Measurements from ENCODE around the gene PRDM4.

Gene PRDM4

GRCh38 chr12:107685360-107686248, 75.3 kb downstream of the PRDM4 start, which contains the start of gene PWP1:
PWP1 (plus strand) TSS chr12:107685799; CDS start chr12:107685900, 101 bp downstream.
- H3K27ac Mint-ChIP-seq = peak within 1 kb of the TSS; percentile 99
- H3K27me3 Mint-ChIP-seq = peaks cover 2% of the 10 kb centered on the region
- peaks cover 40% of the 10 kb centered on the region for H3K36me3 Mint-ChIP-seq (ENCODE audit: low read depth)
- H3K9me3 Mint-ChIP-seq = no peaks in the 10 kb centered on the region
- peak within 1 kb of the TSS; percentile 99 for H3K4me3 Mint-ChIP-seq
- peaks cover 25% of the 10 kb centered on the region for H3K4me1 Mint-ChIP-seq (ENCODE audit: low read depth)

- Mint-ChIP-seq H3K9me3 (no peaks in the 10 kb centered on the region), H3K27ac (peak overlapping the region; percentile 99), H3K27me3 (peaks cover 3% of the 10 kb centered on the region), H3K4me1 (ENCODE audit: low read depth) (peaks cover 25% of the 10 kb centered on the region), H3K4me3 (peak overlapping the region; percentile 99), H3K36me3 (ENCODE audit: low read depth) (peaks cover 37% of the 10 kb centered on the region)
These were observed 76.0 kb downstream of the PRDM4 start for GRCh38 chr12:107684990-107685359.

- H3K4me1 Mint-ChIP-seq (ENCODE audit: low read depth) = peaks cover 25% of the 10 kb centered on the region
- peaks cover 3% of the 10 kb centered on the region for H3K27me3 Mint-ChIP-seq
- H3K36me3 Mint-ChIP-seq (ENCODE audit: low read depth) = peaks cover 30% of the 10 kb centered on the region
- peak overlapping the region; percentile 99 for H3K27ac Mint-ChIP-seq
- peak overlapping the region; percentile 99 for H3K4me3 Mint-ChIP-seq
- H3K9me3 Mint-ChIP-seq = no peaks in the 10 kb centered on the region
These were observed 76.7 kb downstream of the PRDM4 start for GRCh38 chr12:107684029-107684795.

Measured in stimulated activated naive CD8-positive, alpha-beta T cell treated with anti-CD3 and anti-CD28 coated beads, Interleukin-15, Interleukin-2, amounts not matched to agents 100 ng/mL and 50 ng/mL, for 24 hours (primary cell).